ENCODE results near the gene PCNT.

Gene PCNT

GRCh38 chr21:46411236-46411635, 87.3 kb downstream of the PCNT start:
- peaks cover 3 to 53% (median 48%) of the 10 kb centered on the region in 5 donors for H3K36me3 ChIP-seq (ENCODE audit: control insufficient read depth in 5 of 5, insufficient read depth in 5 of 5, low read length in 5 of 5)
- H3K4me3 ChIP-seq (ENCODE audit: low read depth in 1 of 5, low read length in 5 of 5): no peak overlapping the region
- H3K27ac ChIP-seq (ENCODE audit: low read depth, low read length): no peak overlapping the region

DNA sequence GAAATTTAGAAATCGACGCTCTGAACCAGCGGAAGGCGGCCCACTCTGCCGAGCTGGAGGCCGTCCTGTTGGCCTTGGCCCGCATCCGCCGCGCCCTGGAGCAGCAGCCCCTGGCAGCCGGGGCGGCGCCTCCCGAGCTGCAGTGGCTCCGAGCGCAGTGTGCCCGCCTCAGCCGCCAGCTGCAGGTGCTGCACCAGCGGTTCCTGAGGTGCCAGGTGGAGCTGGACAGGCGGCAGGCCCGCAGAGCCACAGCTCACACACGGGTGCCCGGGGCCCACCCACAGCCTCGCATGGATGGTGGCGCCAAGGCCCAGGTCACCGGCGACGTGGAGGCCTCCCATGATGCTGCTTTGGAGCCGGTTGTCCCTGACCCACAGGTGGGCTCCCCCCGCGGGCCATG, 87.7 kb downstream of the PCNT start:
- Histone ChIP-seq H3K4me1 (ENCODE audit: control insufficient read depth in 5 of 5, insufficient read depth in 5 of 5, low read length in 5 of 5) (no peaks in the 10 kb centered on the region), H3K4me3 (ENCODE audit: low read depth in 1 of 5, low read length in 5 of 5) (no peak overlapping the region), H3K9ac (ENCODE audit: low read length in 5 of 5) (no peak overlapping the region), H3K27ac (ENCODE audit: low read depth, low read length) (no peak overlapping the region), H3K9me3 (ENCODE audit: control insufficient read depth in 5 of 5, low read length in 5 of 5) (no peaks in the 10 kb centered on the region), H3K36me3 (ENCODE audit: control insufficient read depth in 5 of 5, insufficient read depth in 5 of 5, low read length in 5 of 5) (peaks cover 3 to 58% (median 53%) of the 10 kb centered on the region in 5 donors), H3K27me3 (ENCODE audit: control insufficient read depth in 5 of 5, insufficient read depth in 4 of 5, low read length in 5 of 5) (no peaks in the 10 kb centered on the region)

More at GRCh38 chr21:46411236-46411635, 87.3 kb downstream of the PCNT start:
- no peaks in the 10 kb centered on the region for H3K27me3 ChIP-seq (ENCODE audit: control insufficient read depth in 5 of 5, insufficient read depth in 4 of 5, low read length in 5 of 5)
- H3K4me1 ChIP-seq (ENCODE audit: control insufficient read depth in 5 of 5, insufficient read depth in 5 of 5, low read length in 5 of 5): no peaks in the 10 kb centered on the region
- no peak overlapping the region for H3K9ac ChIP-seq (ENCODE audit: low read length in 5 of 5)
- no peaks in the 10 kb centered on the region for H3K9me3 ChIP-seq (ENCODE audit: control insufficient read depth in 5 of 5, low read length in 5 of 5)

GRCh38 chr21:46412521-46413364, 88.8 kb downstream of the PCNT start:
- H3K4me3 ChIP-seq (ENCODE audit: low read depth in 1 of 5, low read length in 5 of 5): no peak overlapping the region
- peaks cover 3 to 64% (median 57%) of the 10 kb centered on the region in 5 donors for H3K36me3 ChIP-seq (ENCODE audit: control insufficient read depth in 5 of 5, insufficient read depth in 5 of 5, low read length in 5 of 5)
- no peak overlapping the region for H3K27ac ChIP-seq (ENCODE audit: low read depth, low read length)
- H3K4me1 ChIP-seq (ENCODE audit: control insufficient read depth in 5 of 5, insufficient read depth in 5 of 5, low read length in 5 of 5): no peaks in the 10 kb centered on the region
- H3K9ac ChIP-seq (ENCODE audit: low read length in 5 of 5): no peak overlapping the region
- H3K9me3 ChIP-seq (ENCODE audit: control insufficient read depth in 5 of 5, low read length in 5 of 5): no peaks in the 10 kb centered on the region
- H3K27me3 ChIP-seq (ENCODE audit: control insufficient read depth in 5 of 5, insufficient read depth in 4 of 5, low read length in 5 of 5): no peaks in the 10 kb centered on the region

- peaks cover 1 to 66% (median 58%) of the 10 kb centered on the region in 5 donors for H3K36me3 ChIP-seq (ENCODE audit: control insufficient read depth in 5 of 5, insufficient read depth in 5 of 5, low read length in 5 of 5)
- no peaks in the 10 kb centered on the region for H3K4me1 ChIP-seq (ENCODE audit: control insufficient read depth in 5 of 5, insufficient read depth in 5 of 5, low read length in 5 of 5)
- no peak overlapping the region for H3K27ac ChIP-seq (ENCODE audit: low read depth, low read length)
- no peak overlapping the region for H3K4me3 ChIP-seq (ENCODE audit: low read depth in 1 of 5, low read length in 5 of 5)
- H3K9me3 ChIP-seq (ENCODE audit: control insufficient read depth in 5 of 5, low read length in 5 of 5): no peaks in the 10 kb centered on the region
- H3K27me3 ChIP-seq (ENCODE audit: control insufficient read depth in 5 of 5, insufficient read depth in 4 of 5, low read length in 5 of 5): no peaks in the 10 kb centered on the region
- H3K9ac ChIP-seq (ENCODE audit: low read length in 5 of 5): no peak overlapping the region
Measured at GRCh38 chr21:46413365-46413696, 89.4 kb downstream of the PCNT start.

- Histone ChIP-seq H3K36me3 (ENCODE audit: control insufficient read depth in 5 of 5, insufficient read depth in 5 of 5, low read length in 5 of 5) (peaks cover 0 to 77% (median 70%) of the 10 kb centered on the region in 5 donors), H3K9me3 (ENCODE audit: control insufficient read depth in 5 of 5, low read length in 5 of 5) (no peaks in the 10 kb centered on the region)
Measured at GRCh38 chr21:46414965-46415275, 91.0 kb downstream of the PCNT start.

DNA sequence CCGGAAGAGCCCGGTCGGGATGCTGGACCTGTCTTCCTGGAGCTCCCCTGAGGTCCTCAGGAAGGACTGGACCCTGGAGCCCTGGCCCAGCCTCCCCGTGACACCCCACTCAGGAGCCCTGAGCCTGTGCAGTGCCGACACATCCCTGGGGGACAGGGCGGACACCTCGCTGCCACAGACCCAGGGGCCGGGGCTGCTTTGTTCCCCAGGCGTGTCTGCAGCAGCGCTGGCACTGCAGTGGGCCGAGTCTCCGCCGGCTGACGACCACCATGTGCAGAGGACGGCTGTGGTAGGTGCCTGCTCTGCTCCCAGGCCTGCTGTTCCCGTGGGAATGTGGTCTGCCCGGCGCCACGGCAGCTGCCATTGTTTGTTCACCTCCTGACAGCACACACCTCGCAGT, 92.6 kb downstream of the PCNT start:
- H3K27me3 ChIP-seq (ENCODE audit: control insufficient read depth in 5 of 5, insufficient read depth in 4 of 5, low read length in 5 of 5): no peaks in the 10 kb centered on the region
- peaks cover 0 to 77% (median 67%) of the 10 kb centered on the region in 5 donors for H3K36me3 ChIP-seq (ENCODE audit: control insufficient read depth in 5 of 5, insufficient read depth in 5 of 5, low read length in 5 of 5)
- H3K4me1 ChIP-seq (ENCODE audit: control insufficient read depth in 5 of 5, insufficient read depth in 5 of 5, low read length in 5 of 5): no peaks in the 10 kb centered on the region
- H3K27ac ChIP-seq (ENCODE audit: low read depth, low read length): no peak overlapping the region
- no peak overlapping the region for H3K4me3 ChIP-seq (ENCODE audit: low read depth in 1 of 5, low read length in 5 of 5)
- H3K9ac ChIP-seq (ENCODE audit: low read length in 5 of 5): no peak overlapping the region
- no peaks in the 10 kb centered on the region for H3K9me3 ChIP-seq (ENCODE audit: control insufficient read depth in 5 of 5, low read length in 5 of 5)

More at GRCh38 chr21:46414965-46415275, 91.0 kb downstream of the PCNT start:
- H3K9ac ChIP-seq (ENCODE audit: low read length in 5 of 5): no peak overlapping the region
- no peak overlapping the region for H3K27ac ChIP-seq (ENCODE audit: low read depth, low read length)
- H3K4me1 ChIP-seq (ENCODE audit: control insufficient read depth in 5 of 5, insufficient read depth in 5 of 5, low read length in 5 of 5): no peaks in the 10 kb centered on the region
- no peaks in the 10 kb centered on the region for H3K27me3 ChIP-seq (ENCODE audit: control insufficient read depth in 5 of 5, insufficient read depth in 4 of 5, low read length in 5 of 5)
- H3K4me3 ChIP-seq (ENCODE audit: low read depth in 1 of 5, low read length in 5 of 5): no peak overlapping the region

DNA sequence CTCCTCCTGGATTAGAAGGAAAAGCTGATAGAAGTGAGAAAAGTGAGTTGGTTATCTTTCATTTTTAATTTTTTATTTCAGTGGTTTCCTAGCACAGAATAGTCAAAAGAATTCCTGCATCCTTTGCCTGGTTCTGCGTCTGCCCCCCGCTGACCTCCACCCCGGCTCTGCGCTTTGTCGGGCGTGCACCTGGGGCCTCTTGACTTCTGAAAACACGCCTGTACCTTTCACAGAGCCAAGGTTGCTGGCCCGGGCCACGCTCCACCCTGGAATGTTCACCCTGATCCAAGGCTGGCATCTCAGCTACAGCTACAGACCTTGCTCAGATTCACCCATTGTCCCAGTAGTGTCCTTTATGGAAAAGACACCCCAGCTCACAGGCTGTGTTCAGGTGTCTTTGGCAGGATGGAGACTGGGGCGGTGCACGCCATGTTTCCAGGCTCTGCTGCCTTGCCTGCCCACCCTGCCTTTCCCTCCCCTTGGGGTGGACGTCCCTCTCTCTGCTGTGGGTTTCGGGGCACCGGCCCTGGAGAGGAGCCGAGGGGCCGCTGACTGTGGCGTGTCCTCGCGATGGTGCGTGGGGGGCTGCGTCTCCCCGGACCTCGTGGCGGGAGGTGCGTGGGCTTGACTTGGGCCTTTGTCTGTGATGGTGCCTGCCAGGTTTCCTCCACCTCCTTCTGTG, 94.5 kb downstream of the PCNT start:
- Histone ChIP-seq H3K4me1 (ENCODE audit: control insufficient read depth in 5 of 5, insufficient read depth in 5 of 5, low read length in 5 of 5) (no peaks in the 10 kb centered on the region), H3K9ac (ENCODE audit: low read length in 5 of 5) (no peak overlapping the region), H3K27me3 (ENCODE audit: control insufficient read depth in 5 of 5, insufficient read depth in 4 of 5, low read length in 5 of 5) (no peaks in the 10 kb centered on the region), H3K9me3 (ENCODE audit: control insufficient read depth in 5 of 5, low read length in 5 of 5) (no peaks in the 10 kb centered on the region), H3K27ac (ENCODE audit: low read depth, low read length) (no peak overlapping the region), H3K4me3 (ENCODE audit: low read depth in 1 of 5, low read length in 5 of 5) (no peak overlapping the region), H3K36me3 (ENCODE audit: control insufficient read depth in 5 of 5, insufficient read depth in 5 of 5, low read length in 5 of 5) (peaks cover 0 to 74% (median 62%) of the 10 kb centered on the region in 5 donors)

GRCh38 chr21:46420241-46421190, 96.6 kb downstream of the PCNT start:
- no peak overlapping the region for H3K9ac ChIP-seq (ENCODE audit: low read length in 5 of 5)
- no peak overlapping the region for H3K27ac ChIP-seq (ENCODE audit: low read depth, low read length)
- peaks cover 0 to 69% (median 61%) of the 10 kb centered on the region in 5 donors for H3K36me3 ChIP-seq (ENCODE audit: control insufficient read depth in 5 of 5, insufficient read depth in 5 of 5, low read length in 5 of 5)
- no peaks in the 10 kb centered on the region for H3K4me1 ChIP-seq (ENCODE audit: control insufficient read depth in 5 of 5, insufficient read depth in 5 of 5, low read length in 5 of 5)
- H3K9me3 ChIP-seq (ENCODE audit: control insufficient read depth in 5 of 5, low read length in 5 of 5): no peaks in the 10 kb centered on the region
- H3K4me3 ChIP-seq (ENCODE audit: low read depth in 1 of 5, low read length in 5 of 5): no peak overlapping the region
- no peaks in the 10 kb centered on the region for H3K27me3 ChIP-seq (ENCODE audit: control insufficient read depth in 5 of 5, insufficient read depth in 4 of 5, low read length in 5 of 5)

- H3K9ac ChIP-seq (ENCODE audit: low read length in 5 of 5): no peak overlapping the region
- no peaks in the 10 kb centered on the region for H3K4me1 ChIP-seq (ENCODE audit: control insufficient read depth in 5 of 5, insufficient read depth in 5 of 5, low read length in 5 of 5)
- no peak overlapping the region for H3K4me3 ChIP-seq (ENCODE audit: low read depth in 1 of 5, low read length in 5 of 5)
- peaks cover 0 to 69% (median 59%) of the 10 kb centered on the region in 5 donors for H3K36me3 ChIP-seq (ENCODE audit: control insufficient read depth in 5 of 5, insufficient read depth in 5 of 5, low read length in 5 of 5)
- H3K27me3 ChIP-seq (ENCODE audit: control insufficient read depth in 5 of 5, insufficient read depth in 4 of 5, low read length in 5 of 5): no peaks in the 10 kb centered on the region
- H3K27ac ChIP-seq (ENCODE audit: low read depth, low read length): no peak overlapping the region
- no peaks in the 10 kb centered on the region for H3K9me3 ChIP-seq (ENCODE audit: control insufficient read depth in 5 of 5, low read length in 5 of 5)
Measured at GRCh38 chr21:46421191-46421750, 97.3 kb downstream of the PCNT start.
